Tibial nerve (tissue), 3 donors: ENCODE measurements around the gene RPL39L.

ENCODE experiments used
- POLR2A ChIP-seq, 2 donors: fragments of 450-650 bp; IDR thresholded peaks; one replicate each; pipeline ENCODE4 v1.6.1; 2017; ENCODE audit warnings: antibody characterized with exemption in 2 of 2, mild to moderate bottlenecking in 2 of 2, moderate library complexity in 2 of 2
- TF ChIP-seq, protein P1 (sequence below), 5 experiments: fragments of 200-600 bp in 3 of 5; fragments of 450-650 bp in 2 of 5; sonication (generic) in 3 of 5; IDR thresholded peaks; one replicate each; pipeline ENCODE4 v1.5.1; 2016 to 2019; ENCODE audit warnings: antibody characterized with exemption in 5 of 5, mild to moderate bottlenecking in 3 of 5, moderate library complexity in 2 of 5

DNA sequence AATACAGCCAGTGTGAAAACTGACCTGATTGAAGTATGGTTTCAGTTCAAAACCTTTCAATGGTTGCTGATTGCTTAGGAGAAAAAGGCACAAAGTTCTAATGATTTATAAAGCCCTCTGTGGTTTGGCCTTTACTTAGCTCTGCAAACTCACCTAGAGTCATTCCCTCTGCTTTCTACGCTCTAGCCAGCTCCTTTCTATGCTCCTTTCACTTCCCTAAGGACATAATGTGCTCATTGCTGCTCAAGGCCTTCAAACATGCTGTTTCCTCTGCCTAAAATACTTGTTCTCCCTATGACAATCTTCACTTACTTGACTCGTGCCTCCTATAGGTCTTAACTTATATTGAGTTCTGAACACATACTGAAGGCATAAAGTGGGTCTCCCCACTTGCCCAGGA lies 19.0 kb downstream of the RPL39L start:
- TF ChIP-seq, protein P1, sequence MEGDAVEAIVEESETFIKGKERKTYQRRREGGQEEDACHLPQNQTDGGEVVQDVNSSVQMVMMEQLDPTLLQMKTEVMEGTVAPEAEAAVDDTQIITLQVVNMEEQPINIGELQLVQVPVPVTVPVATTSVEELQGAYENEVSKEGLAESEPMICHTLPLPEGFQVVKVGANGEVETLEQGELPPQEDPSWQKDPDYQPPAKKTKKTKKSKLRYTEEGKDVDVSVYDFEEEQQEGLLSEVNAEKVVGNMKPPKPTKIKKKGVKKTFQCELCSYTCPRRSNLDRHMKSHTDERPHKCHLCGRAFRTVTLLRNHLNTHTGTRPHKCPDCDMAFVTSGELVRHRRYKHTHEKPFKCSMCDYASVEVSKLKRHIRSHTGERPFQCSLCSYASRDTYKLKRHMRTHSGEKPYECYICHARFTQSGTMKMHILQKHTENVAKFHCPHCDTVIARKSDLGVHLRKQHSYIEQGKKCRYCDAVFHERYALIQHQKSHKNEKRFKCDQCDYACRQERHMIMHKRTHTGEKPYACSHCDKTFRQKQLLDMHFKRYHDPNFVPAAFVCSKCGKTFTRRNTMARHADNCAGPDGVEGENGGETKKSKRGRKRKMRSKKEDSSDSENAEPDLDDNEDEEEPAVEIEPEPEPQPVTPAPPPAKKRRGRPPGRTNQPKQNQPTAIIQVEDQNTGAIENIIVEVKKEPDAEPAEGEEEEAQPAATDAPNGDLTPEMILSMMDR (IDR thresholded peaks at IDR 0.05): no peak
- TF ChIP-seq POLR2A (IDR thresholded peaks at IDR 0.05): no peak
